Calu3 (cell line): ENCODE measurements around the gene PLCH2. TPM values are rescaled to one million over a fixed set of nuclear protein-coding genes. Genes with fewer than 3 reads are reported as not detected.
"Not testable (repeated sequence)": the region's sequence is repeated elsewhere in the genome, so short reads cannot be mapped to it uniquely, and the experiment has no call there.

ENCODE experiments used
- BruUV-seq: library from RNA; stranded (reverse); fragments of 400-500 nt; replicated peaks from 2 replicates; lab custom pipeline; 2021; lab: Mats Ljungman, UMichigan
- CTCF ChIA-PET: fragments of 300-600 bp; sonication (Branson Sonifier 250); formaldehyde crosslinking; loops from one replicate; lab custom pipeline; 2022; ENCODE audit warnings: antibody characterized with exemption; lab: Charles Lee
- DNase-seq: peaks from one replicate; pipeline ENCODE4 v3.0.0; 2022
- H3K27ac Mint-ChIP-seq: one replicate; pipeline ENCODE4 v1.8.0; 2022; ENCODE audit warnings: mixed read lengths; ENCODE audit not compliant: unreplicated experiment
- H3K27me3 Mint-ChIP-seq: one replicate; pipeline ENCODE4 v1.8.0; 2022; ENCODE audit warnings: mixed read lengths; ENCODE audit not compliant: unreplicated experiment
- H3K36me3 Mint-ChIP-seq: one replicate; pipeline ENCODE4 v1.8.0; 2022; ENCODE audit warnings: mild to moderate bottlenecking, moderate library complexity, mixed read lengths; ENCODE audit not compliant: insufficient read depth, unreplicated experiment
- H3K4me1 Mint-ChIP-seq: one replicate; pipeline ENCODE4 v1.8.0; 2022; ENCODE audit warnings: mild to moderate bottlenecking, low read depth, mixed read lengths; ENCODE audit not compliant: unreplicated experiment
- H3K4me3 Mint-ChIP-seq: one replicate; pipeline ENCODE4 v1.8.0; 2022; ENCODE audit warnings: mild to moderate bottlenecking, low read depth, moderate library complexity, mixed read lengths; ENCODE audit not compliant: unreplicated experiment
- H3K9me3 Mint-ChIP-seq: one replicate; pipeline ENCODE4 v1.8.0; 2022; ENCODE audit warnings: low read depth, mixed read lengths; ENCODE audit not compliant: unreplicated experiment
- CTCF ChIP-seq: fragments of 200-600 bp; IDR thresholded peaks from one replicate; pipeline ENCODE4 v1.8.0; 2022; ENCODE audit warnings: antibody characterized with exemption; ENCODE audit not compliant: unreplicated experiment
- intact Hi-C: fragments of 100-400 bp; cut with micrococcal nuclease; formaldehyde crosslinking; loops from one replicate; pipeline ENCODE4 v1.10.0; 2022; ENCODE audit not compliant: unreplicated experiment
- total RNA-seq: library from RNA; stranded (reverse); gene quantifications from 2 replicates; pipeline ENCODE4 v1.2.3, GENCODE V29; 2022

The PLCH2 gene
- total RNA-seq, 1 experiment from 2014 or later: 3.1 TPM

GRCh38 chr1:2547210-2548067, 71.3 kb downstream of the PLCH2 start:
- Mint-ChIP-seq H3K9me3 (no peaks in the 10 kb centered on the region), H3K27ac (peak overlapping the region; percentile 53), H3K4me3 (peak overlapping the region; percentile 80), H3K36me3 (peaks cover 15% of the 10 kb centered on the region), H3K27me3 (no peaks in the 10 kb centered on the region), H3K4me1 (no peaks in the 10 kb centered on the region)
- TF ChIP-seq CTCF: no peak
- CTCF ChIA-PET: interaction anchor here (0.8 to 3.3 kb wide), 6 partner anchors 21 to 353 kb away, joined by 3 to 19 read pairs (median 4); partner anchors contain the start of genes FAAP20 and PANK4
- no peak for DNase-seq
- intact Hi-C loops: loop anchor here (1.0 to 10.0 kb wide), 2 partner anchors 133 to 353 kb away; partner anchors contain the start of gene FAAP20
- BruUV-seq: no TSS peak

GRCh38 chr1:2548068-2548589, 72.0 kb downstream of the PLCH2 start:
- no TSS peak for BruUV-seq
- Mint-ChIP-seq H3K4me1 (no peaks in the 10 kb centered on the region), H3K27ac (no peak overlapping the region), H3K9me3 (no peaks in the 10 kb centered on the region), H3K4me3 (peak overlapping the region; percentile 80), H3K36me3 (peaks cover 15% of the 10 kb centered on the region), H3K27me3 (no peaks in the 10 kb centered on the region)
- DNase-seq: peak; percentile 87
- peak; percentile 83 for TF ChIP-seq CTCF
- intact Hi-C loops: loop anchor here (1.0 to 10.0 kb wide), 2 partner anchors 134 to 353 kb away; partner anchors contain the start of gene FAAP20
- CTCF ChIA-PET: interaction anchor here (0.7 to 3.3 kb wide), 7 partner anchors 13 to 353 kb away, joined by 3 to 19 read pairs (median 5); partner anchors contain the start of genes FAAP20 and PANK4

- CTCF ChIA-PET, H3K4me3 Mint-ChIP-seq: not testable (repeated sequence)
Observed at GRCh38 chr1:2549367-2550029, 73.4 kb downstream of the PLCH2 start.

GRCh38 chr1:2550309-2550861, 74.3 kb downstream of the PLCH2 start:
- H3K9me3 Mint-ChIP-seq, intact Hi-C loops, CTCF ChIA-PET, H3K27ac Mint-ChIP-seq, BruUV-seq, H3K4me1 Mint-ChIP-seq, H3K27me3 Mint-ChIP-seq, H3K4me3 Mint-ChIP-seq, DNase-seq: not testable (repeated sequence)
- peaks cover 15% of the 10 kb centered on the region for H3K36me3 Mint-ChIP-seq

More at GRCh38 chr1:2549367-2550029, 73.4 kb downstream of the PLCH2 start:
- intact Hi-C loops: loop anchor here (10.0 kb wide), 1 partner anchor 355 kb away; the partner anchor contains the start of gene FAAP20
- DNase-seq, BruUV-seq, H3K27ac Mint-ChIP-seq, H3K27me3 Mint-ChIP-seq, H3K4me1 Mint-ChIP-seq, H3K9me3 Mint-ChIP-seq: not testable (repeated sequence)
- H3K36me3 Mint-ChIP-seq: peaks cover 15% of the 10 kb centered on the region

- H3K4me1 Mint-ChIP-seq, DNase-seq, intact Hi-C loops, H3K27ac Mint-ChIP-seq, BruUV-seq, H3K27me3 Mint-ChIP-seq, CTCF ChIA-PET, H3K9me3 Mint-ChIP-seq, H3K4me3 Mint-ChIP-seq: not testable (repeated sequence)
- peaks cover 17% of the 10 kb centered on the region for H3K36me3 Mint-ChIP-seq
Observed at GRCh38 chr1:2551544-2551943, 75.5 kb downstream of the PLCH2 start.
